ENCODE data around the gene TRIM41.
"Not testable (repeated sequence)": the region's sequence is repeated elsewhere in the genome, so short reads cannot be mapped to it uniquely, and the experiment has no call there.

The TRIM41 gene

GRCh38 chr5:181223058-181223728, at the start of gene TRIM41:
Gene TRIM41, plus strand, starts transcription at chr5:181223281. Its CDS starts 719 bp downstream, at chr5:181224000.
- DNase-seq = no peak

GRCh38 chr5:181173420-181174342, 49.4 kb upstream of the TRIM41 start:
- no peak for DNase-seq

GRCh38 chr5:181176254-181176952, 46.7 kb upstream of the TRIM41 start:
- DNase-seq = no peak

- DNase-seq = not testable (repeated sequence)
Observed at GRCh38 chr5:181177559-181177958, 45.5 kb upstream of the TRIM41 start.

- DNase-seq = no peak
Observed at GRCh38 chr5:181181650-181182565, 41.2 kb upstream of the TRIM41 start.

GRCh38 chr5:181182651-181183050, 40.4 kb upstream of the TRIM41 start:
- DNase-seq = no peak

- DNase-seq = no peak
Observed at GRCh38 chr5:181184845-181185216, 38.2 kb upstream of the TRIM41 start.

GRCh38 chr5:181185560-181185959, 37.5 kb upstream of the TRIM41 start:
- no peak for DNase-seq

- DNase-seq = no peak
Observed at GRCh38 chr5:181186022-181186421, 37.1 kb upstream of the TRIM41 start.

GRCh38 chr5:181186986-181187499, 36.0 kb upstream of the TRIM41 start:
- no peak for DNase-seq

GRCh38 chr5:181187500-181188213, 35.4 kb upstream of the TRIM41 start:
- no peak for DNase-seq

GRCh38 chr5:181188700-181189362, 34.2 kb upstream of the TRIM41 start:
- DNase-seq = no peak

GRCh38 chr5:181189363-181189961, 33.6 kb upstream of the TRIM41 start:
- DNase-seq = no peak

- no peak for DNase-seq
Observed at GRCh38 chr5:181189962-181190710, 32.9 kb upstream of the TRIM41 start.

GRCh38 chr5:181190711-181191525, 32.2 kb upstream of the TRIM41 start:
- DNase-seq = no peak

GRCh38 chr5:181191526-181192336, 31.4 kb upstream of the TRIM41 start:
- no peak for DNase-seq
